GM19193 (cell line): ENCODE results near the gene IL12RB2.

Experiments
- POLR2A ChIP-seq: IDR thresholded peaks from 4 replicates; pipeline ENCODE4 v1.6.1; 2011; ENCODE audit not compliant: insufficient read depth, insufficient read length; ENCODE audit errors: extremely low read depth

The IL12RB2 gene

GRCh38 chr1:67361641-67362040 lies 54.0 kb downstream of the IL12RB2 start:
- TF ChIP-seq POLR2A, result no peak

- TF ChIP-seq POLR2A, result no peak
Measured at GRCh38 chr1:67367370-67368045, 59.8 kb downstream of the IL12RB2 start.

GRCh38 chr1:67368046-67368514 lies 60.4 kb downstream of the IL12RB2 start:
- TF ChIP-seq POLR2A, result no peak

GRCh38 chr1:67371043-67371442 lies 63.4 kb downstream of the IL12RB2 start:
- TF ChIP-seq POLR2A, result no peak

- no peak for TF ChIP-seq POLR2A
Measured at GRCh38 chr1:67371681-67372080, 64.0 kb downstream of the IL12RB2 start.

- no peak for TF ChIP-seq POLR2A
Measured at GRCh38 chr1:67372136-67372535, 64.5 kb downstream of the IL12RB2 start.

- TF ChIP-seq POLR2A, result no peak
Measured at GRCh38 chr1:67372898-67373297, 65.2 kb downstream of the IL12RB2 start.

GRCh38 chr1:67376381-67376780 lies 68.7 kb downstream of the IL12RB2 start:
- no peak for TF ChIP-seq POLR2A

GRCh38 chr1:67377253-67377652 lies 69.6 kb downstream of the IL12RB2 start:
- TF ChIP-seq POLR2A, result no peak

GRCh38 chr1:67381154-67381553 lies 73.5 kb downstream of the IL12RB2 start:
- TF ChIP-seq POLR2A, result no peak

- TF ChIP-seq POLR2A, result no peak
Measured at GRCh38 chr1:67382292-67382691, 74.6 kb downstream of the IL12RB2 start.

- no peak for TF ChIP-seq POLR2A
Measured at GRCh38 chr1:67383999-67384638, 76.4 kb downstream of the IL12RB2 start.

- TF ChIP-seq POLR2A, result no peak
Measured at GRCh38 chr1:67390041-67390887, 82.6 kb downstream of the IL12RB2 start.

- no peak for TF ChIP-seq POLR2A
Measured at GRCh38 chr1:67393240-67393639, 85.6 kb downstream of the IL12RB2 start.

- no peak for TF ChIP-seq POLR2A
Measured at GRCh38 chr1:67393737-67394136, 86.1 kb downstream of the IL12RB2 start.
